Glutamatergic neuron (in vitro differentiated cells): ENCODE data around the gene TOP3A. TPM values are rescaled to one million over a fixed set of nuclear protein-coding genes. Genes with fewer than 3 reads are reported as not detected.

Experiments used
- DNase-seq: peaks from one replicate; pipeline ENCODE4 v3.0.0; 2022
- H3K27ac Mint-ChIP-seq: one replicate; pipeline ENCODE4 v1.8.0; 2020; ENCODE audit warnings: mild to moderate bottlenecking, mixed read lengths, inconsistent platforms; ENCODE audit not compliant: unreplicated experiment
- H3K27me3 Mint-ChIP-seq: one replicate; pipeline ENCODE4 v1.8.0; 2020; ENCODE audit warnings: mild to moderate bottlenecking, moderate library complexity, mixed read lengths, inconsistent platforms; ENCODE audit not compliant: unreplicated experiment
- H3K36me3 Mint-ChIP-seq: one replicate; pipeline ENCODE4 v1.8.0; 2020; ENCODE audit warnings: mild to moderate bottlenecking, mixed read lengths, inconsistent platforms; ENCODE audit not compliant: unreplicated experiment
- H3K4me1 Mint-ChIP-seq: one replicate; pipeline ENCODE4 v1.8.0; 2020; ENCODE audit warnings: mild to moderate bottlenecking, low read depth, mixed read lengths, inconsistent platforms; ENCODE audit not compliant: unreplicated experiment
- H3K4me3 Mint-ChIP-seq: one replicate; pipeline ENCODE4 v1.8.0; 2020; ENCODE audit warnings: mild to moderate bottlenecking, mixed read lengths, inconsistent platforms; ENCODE audit not compliant: unreplicated experiment
- H3K9me3 Mint-ChIP-seq: one replicate; pipeline ENCODE4 v1.8.0; 2020; ENCODE audit warnings: mild to moderate bottlenecking, moderate library complexity, mixed read lengths, inconsistent platforms; ENCODE audit not compliant: unreplicated experiment
- total RNA-seq: library from RNA; stranded (reverse); fragmentation: NEBNext Ultra II Directional; extraction: Animal tissue kit (Norgen Biotek cat#: 25700); gene quantifications from one replicate; pipeline ENCODE4 v1.2.1, GENCODE V29; 2021; ENCODE audit not compliant: unreplicated experiment
- TF ChIP-seq, protein P1 (sequence below): fragments of 200-600 bp; sonication (generic); IDR thresholded peaks from one replicate; pipeline ENCODE4 v1.5.0; 2021; ENCODE audit not compliant: partially characterized antibody, unreplicated experiment

Gene TOP3A
- total RNA-seq, 1 donor from 2014 or later: 58.6 TPM

DNA sequence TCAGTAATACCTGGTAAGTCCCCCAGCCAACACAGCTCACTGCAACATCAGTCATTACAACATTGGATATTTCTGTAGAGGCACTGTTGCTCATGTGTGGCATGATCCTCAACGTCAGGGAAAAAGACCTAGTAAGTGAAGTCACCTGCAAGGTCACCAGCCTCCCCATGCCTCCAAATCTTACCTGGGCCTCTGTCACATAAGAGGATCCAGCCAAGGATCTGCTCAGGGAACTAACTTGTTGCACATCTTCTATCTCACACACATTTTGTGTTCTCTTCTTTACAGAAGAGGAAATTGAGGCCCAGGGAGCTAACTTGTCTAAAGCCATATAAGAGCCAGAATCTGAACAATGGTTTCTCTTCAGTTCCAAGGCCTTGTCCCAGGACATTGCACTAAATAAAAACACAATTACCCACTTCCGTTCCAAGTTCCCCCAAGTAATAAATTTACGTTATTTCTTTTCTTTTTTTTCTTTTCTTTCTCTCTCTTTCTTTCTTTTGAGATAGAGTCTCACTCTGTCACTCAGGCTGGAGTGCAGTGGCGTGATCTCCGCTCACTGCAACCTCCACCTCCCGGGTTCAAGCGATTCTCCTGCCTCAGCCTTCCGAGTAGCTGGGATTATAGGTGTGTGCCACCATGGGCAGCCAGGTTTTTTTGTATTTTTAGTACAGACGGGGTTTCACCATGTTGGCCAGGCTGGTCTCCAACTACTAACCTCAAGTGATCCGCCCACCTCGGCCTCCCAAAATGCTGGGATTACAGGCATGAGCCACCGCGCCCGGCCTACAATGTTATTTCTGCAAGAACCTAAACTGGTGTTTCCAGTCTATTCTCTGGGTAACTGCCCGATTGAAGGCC is 47.3 kb upstream of the TOP3A start:
- H3K27me3 Mint-ChIP-seq: no peaks in the 10 kb centered on the region
- H3K4me3 Mint-ChIP-seq: peak overlapping the region; percentile 83
- H3K9me3 Mint-ChIP-seq: peaks cover 3% of the 10 kb centered on the region
- no peaks in the 10 kb centered on the region for H3K36me3 Mint-ChIP-seq
- H3K27ac Mint-ChIP-seq: no peak overlapping the region
- no peak for DNase-seq
- TF ChIP-seq, protein P1, sequence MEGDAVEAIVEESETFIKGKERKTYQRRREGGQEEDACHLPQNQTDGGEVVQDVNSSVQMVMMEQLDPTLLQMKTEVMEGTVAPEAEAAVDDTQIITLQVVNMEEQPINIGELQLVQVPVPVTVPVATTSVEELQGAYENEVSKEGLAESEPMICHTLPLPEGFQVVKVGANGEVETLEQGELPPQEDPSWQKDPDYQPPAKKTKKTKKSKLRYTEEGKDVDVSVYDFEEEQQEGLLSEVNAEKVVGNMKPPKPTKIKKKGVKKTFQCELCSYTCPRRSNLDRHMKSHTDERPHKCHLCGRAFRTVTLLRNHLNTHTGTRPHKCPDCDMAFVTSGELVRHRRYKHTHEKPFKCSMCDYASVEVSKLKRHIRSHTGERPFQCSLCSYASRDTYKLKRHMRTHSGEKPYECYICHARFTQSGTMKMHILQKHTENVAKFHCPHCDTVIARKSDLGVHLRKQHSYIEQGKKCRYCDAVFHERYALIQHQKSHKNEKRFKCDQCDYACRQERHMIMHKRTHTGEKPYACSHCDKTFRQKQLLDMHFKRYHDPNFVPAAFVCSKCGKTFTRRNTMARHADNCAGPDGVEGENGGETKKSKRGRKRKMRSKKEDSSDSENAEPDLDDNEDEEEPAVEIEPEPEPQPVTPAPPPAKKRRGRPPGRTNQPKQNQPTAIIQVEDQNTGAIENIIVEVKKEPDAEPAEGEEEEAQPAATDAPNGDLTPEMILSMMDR: no peak
- H3K4me1 Mint-ChIP-seq: no peaks in the 10 kb centered on the region

DNA sequence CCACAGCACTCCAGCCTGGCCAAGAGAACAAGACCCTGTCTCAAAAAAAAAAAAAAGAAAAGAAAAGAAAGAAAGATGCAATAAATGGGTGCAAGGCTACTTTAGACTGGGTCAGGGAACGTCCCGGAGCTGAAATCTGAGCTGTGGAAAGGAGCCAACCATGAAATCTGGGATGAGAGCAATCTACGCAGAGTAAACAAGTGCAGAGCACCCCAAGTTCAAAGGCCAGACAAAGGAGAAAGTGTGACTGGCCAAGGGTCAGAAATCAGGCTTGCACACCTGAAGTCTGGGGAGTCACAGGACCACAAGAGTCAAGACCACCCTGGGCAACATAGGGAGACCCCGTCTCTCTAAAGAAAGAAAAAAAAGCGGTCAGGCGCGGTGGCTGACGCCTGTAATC is 45.7 kb upstream of the TOP3A start:
- TF ChIP-seq, protein P1: no peak
- H3K9me3 Mint-ChIP-seq: peaks cover 3% of the 10 kb centered on the region
- DNase-seq: no peak
- H3K27ac Mint-ChIP-seq: no peak overlapping the region
- H3K4me3 Mint-ChIP-seq: no peak overlapping the region
- no peaks in the 10 kb centered on the region for H3K36me3 Mint-ChIP-seq
- H3K4me1 Mint-ChIP-seq: no peaks in the 10 kb centered on the region
- H3K27me3 Mint-ChIP-seq: no peaks in the 10 kb centered on the region

DNA sequence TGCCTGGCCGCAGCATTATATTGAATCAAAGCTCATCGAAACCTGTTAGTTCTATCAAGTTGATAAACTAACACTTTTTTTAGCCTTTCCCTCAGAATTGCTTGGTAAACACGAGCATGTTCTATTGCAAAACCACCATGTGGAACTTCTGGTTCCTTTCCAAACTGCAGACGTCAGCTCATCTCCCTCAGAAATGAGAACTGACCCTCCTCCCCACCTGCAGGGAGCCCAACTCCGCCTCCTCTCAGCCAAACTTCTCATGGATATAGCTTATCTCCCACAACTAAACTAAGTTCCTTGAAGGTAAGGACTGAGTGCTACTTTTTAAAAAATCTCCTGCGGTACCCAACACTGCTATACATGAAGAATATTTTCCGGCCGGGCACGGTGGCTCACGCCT is 41.8 kb upstream of the TOP3A start:
- H3K27ac Mint-ChIP-seq: no peak overlapping the region
- H3K9me3 Mint-ChIP-seq: peaks cover 3% of the 10 kb centered on the region
- no peaks in the 10 kb centered on the region for H3K36me3 Mint-ChIP-seq
- no peaks in the 10 kb centered on the region for H3K4me1 Mint-ChIP-seq
- TF ChIP-seq, protein P1: no peak
- H3K4me3 Mint-ChIP-seq: no peak overlapping the region
- DNase-seq: no peak
- H3K27me3 Mint-ChIP-seq: no peaks in the 10 kb centered on the region

DNA sequence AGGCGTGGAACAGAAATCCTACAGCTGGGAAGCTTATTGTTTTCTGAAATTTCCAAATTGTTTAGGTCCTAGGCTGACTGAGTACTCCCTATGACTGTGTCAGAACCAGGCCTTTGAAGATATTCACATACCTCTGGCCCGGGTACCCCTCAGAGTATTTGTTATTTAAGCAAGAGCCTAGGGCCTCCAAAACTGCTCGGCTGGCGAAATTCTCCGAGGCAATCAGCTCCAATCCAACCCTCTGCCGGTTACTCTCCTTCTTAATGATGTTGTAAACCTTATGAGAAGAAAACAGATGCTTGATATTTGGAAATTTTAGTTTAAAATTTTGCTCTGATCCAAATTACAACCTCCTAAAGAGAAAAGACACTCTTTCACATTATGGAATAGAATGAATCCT is 38.7 kb upstream of the TOP3A start:
- TF ChIP-seq, protein P1: no peak
- H3K27me3 Mint-ChIP-seq: no peaks in the 10 kb centered on the region
- no peak overlapping the region for H3K27ac Mint-ChIP-seq
- no peak for DNase-seq
- no peaks in the 10 kb centered on the region for H3K9me3 Mint-ChIP-seq
- no peak overlapping the region for H3K4me3 Mint-ChIP-seq
- H3K4me1 Mint-ChIP-seq: no peaks in the 10 kb centered on the region
- no peaks in the 10 kb centered on the region for H3K36me3 Mint-ChIP-seq

DNA sequence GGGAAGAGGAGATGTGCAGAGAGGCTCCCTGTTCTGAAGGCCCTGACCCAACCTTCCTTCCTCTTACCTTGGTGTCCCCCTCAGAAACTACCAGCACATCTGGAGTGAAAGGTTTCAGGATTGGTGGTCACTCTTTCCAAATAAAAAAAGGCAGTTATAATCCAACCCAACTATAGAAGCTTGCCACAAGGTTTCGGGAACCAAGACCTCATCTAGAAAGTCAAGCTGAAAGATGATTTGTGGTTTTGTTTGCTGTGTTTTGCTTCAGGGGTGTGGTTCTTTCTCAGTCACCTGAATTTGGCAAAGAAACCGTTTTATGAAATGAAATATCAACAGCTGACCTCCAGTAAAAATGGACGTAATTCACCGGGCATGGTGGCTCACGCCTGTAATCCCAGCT is 29.2 kb upstream of the TOP3A start:
- TF ChIP-seq, protein P1: no peak
- Mint-ChIP-seq H3K36me3 (peaks cover 13% of the 10 kb centered on the region), H3K27me3 (no peaks in the 10 kb centered on the region), H3K9me3 (peaks cover 4% of the 10 kb centered on the region), H3K4me3 (no peak overlapping the region), H3K27ac (no peak overlapping the region), H3K4me1 (no peaks in the 10 kb centered on the region)
- no peak for DNase-seq
